Heart left ventricle (tissue), 13 donors: ENCODE measurements around the gene PIK3C2G.

Source experiments
- CTCF ChIP-seq, 12 donors: fragments of 200-600 bp; sonication (generic) in 4 of 12; IDR thresholded peaks; one replicate each; pipeline versions ENCODE4 v1.5.0 to v1.8.0; 2018 to 2022; ENCODE audit warnings: antibody characterized with exemption in 12 of 12, mild to moderate bottlenecking in 5 of 12
- POLR2A ChIP-seq, 2 donors: fragments of 450-650 bp; IDR thresholded peaks; one replicate each; pipeline ENCODE4 v1.6.1; 2017; ENCODE audit warnings: antibody characterized with exemption in 2 of 2, mild to moderate bottlenecking in 2 of 2, moderate library complexity in 2 of 2
- donor health status: ischemic (EF 13 %, LVEDD 7.1; RV severe dilation, severe dysfunction).
- donor health status: DM: no; HTN: yes; CAD: no.
- donor health status: DM: no; HTN: no; CAD: no.
- donor health status: ischemic (EF 25% LVEDD 6.9; RV normal size, moderate dysfunction).
- donor health status: ischemic (EF 25% LVEDD 5.7; RV mildly dilated, moderate dysfunction).
- donor health status: ischemic (EF 35%, LVEDD 5.7; RV mildly dilated, moderate dysfunction).
- donor health status: nonischemic (EF 11% LVEDD 7.7; RV severe dilation, severe dysfunction).
- donor health status: DM: yes; HTN: yes; CAD: no.
- donor health status: PGD.
- donor health status: ischemic (EF 29% LVEDD 5.4; RV normal size, mild dysfunction).
- donor health status: nonischemic (EF 23%, LVEDD 6.1; RV moderate dilation, normal function).

GRCh38 chr12:18549598-18549997, 288.3 kb downstream of the PIK3C2G start:
- TF ChIP-seq CTCF (IDR thresholded peaks at IDR 0.05): no peak
- no peak for TF ChIP-seq POLR2A (IDR thresholded peaks at IDR 0.05)
